GM12878 (cell line): ENCODE measurements around the gene KRTAP10-10.

Source experiments
- CTCF ChIP-seq, 3 experiments: IDR thresholded peaks in 2 of 3; conservative IDR thresholded peaks in 1 of 3; 2 replicates each; pipeline ENCODE4 v1.5.1; 2011; ENCODE audit warnings: low read depth in 3 of 3, low read length in 3 of 3, mild to moderate bottlenecking in 3 of 3, control low read depth in 2 of 3, moderate library complexity in 2 of 3, inconsistent platforms in 1 of 3, mixed read lengths in 1 of 3; ENCODE audit not compliant: control insufficient read depth in 2 of 3, insufficient read depth in 1 of 3; ENCODE audit errors: extremely low read depth in 1 of 3
- POLR2A ChIP-seq: IDR thresholded peaks from 2 replicates; pipeline ENCODE4 v1.6.1; 2011; ENCODE audit warnings: low read depth, mild to moderate bottlenecking, low read length

GRCh38 chr21:44617071-44617501 lies 20.1 kb upstream of the KRTAP10-10 start:
- TF ChIP-seq CTCF (IDR thresholded peaks at IDR 0.05 in 2 of 3, conservative IDR thresholded peaks at IDR 0.05 in 1 of 3; ENCODE audit: control insufficient read depth in 2 of 3, extremely low read depth in 1 of 3, insufficient read depth in 1 of 3, low read depth in 3 of 3, low read length in 3 of 3): no peak
- TF ChIP-seq POLR2A: no peak
